ENCODE measurements around the gene SAMD3.
"Not testable (repeated sequence)": the region's sequence is repeated elsewhere in the genome, so short reads cannot be mapped to it uniquely, and the experiment has no call there.

The SAMD3 gene

GRCh38 chr6:130222775-130223174 lies at the start of gene SAMD3:
Gene SAMD3, minus strand, starts transcription at chr6:130222951. Its CDS starts 7,678 bp downstream, at chr6:130215273.
- no peak for DNase-seq (ENCODE audit: low spot score)

GRCh38 chr6:130269969-130270635 lies 47.4 kb upstream of the SAMD3 start:
- DNase-seq (ENCODE audit: low spot score), result no peak

DNA sequence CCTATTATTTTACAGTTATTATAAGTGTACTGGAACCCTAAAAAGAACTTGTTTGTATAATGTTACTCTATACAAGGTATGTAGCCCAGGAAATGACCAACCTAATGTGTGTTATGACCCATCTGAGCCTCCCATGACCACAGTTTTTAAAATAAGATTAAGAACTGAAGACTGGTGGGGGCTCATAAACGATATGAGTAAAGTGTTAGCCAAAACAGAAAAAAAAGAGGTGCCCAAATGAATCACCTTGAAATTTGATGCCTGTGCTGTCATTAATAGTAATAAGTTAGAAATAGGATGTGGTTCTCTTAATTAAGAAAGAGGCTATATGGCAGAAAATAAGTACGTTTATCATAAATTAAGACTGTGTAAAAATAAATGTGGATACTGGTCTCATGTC lies 42.8 kb upstream of the SAMD3 start:
- DNase-seq (ENCODE audit: low spot score), result not testable (repeated sequence)

- no peak for DNase-seq (ENCODE audit: low spot score)
These were observed 39.3 kb upstream of the SAMD3 start for GRCh38 chr6:130262008-130262407.

DNA sequence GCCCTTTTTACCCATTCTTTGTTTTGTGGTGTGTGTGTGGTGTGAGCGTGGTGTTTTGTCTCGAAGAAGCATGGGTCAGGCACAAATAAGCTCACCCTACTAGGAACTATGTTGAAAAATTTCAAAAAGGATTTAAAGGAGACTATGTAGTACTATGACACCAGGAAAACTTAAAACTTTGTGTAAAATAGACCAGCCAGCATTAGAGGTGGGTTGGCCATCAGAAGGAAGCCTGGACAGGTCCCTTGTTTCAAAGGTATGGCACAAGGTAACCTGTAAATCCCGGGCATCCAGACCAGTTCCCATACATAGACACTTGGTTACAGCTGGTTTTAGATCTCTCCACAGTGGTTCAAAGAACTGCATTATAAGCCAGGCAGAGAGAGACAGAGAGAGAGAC lies 38.8 kb upstream of the SAMD3 start:
- not testable (repeated sequence) for DNase-seq (ENCODE audit: low spot score)

DNA sequence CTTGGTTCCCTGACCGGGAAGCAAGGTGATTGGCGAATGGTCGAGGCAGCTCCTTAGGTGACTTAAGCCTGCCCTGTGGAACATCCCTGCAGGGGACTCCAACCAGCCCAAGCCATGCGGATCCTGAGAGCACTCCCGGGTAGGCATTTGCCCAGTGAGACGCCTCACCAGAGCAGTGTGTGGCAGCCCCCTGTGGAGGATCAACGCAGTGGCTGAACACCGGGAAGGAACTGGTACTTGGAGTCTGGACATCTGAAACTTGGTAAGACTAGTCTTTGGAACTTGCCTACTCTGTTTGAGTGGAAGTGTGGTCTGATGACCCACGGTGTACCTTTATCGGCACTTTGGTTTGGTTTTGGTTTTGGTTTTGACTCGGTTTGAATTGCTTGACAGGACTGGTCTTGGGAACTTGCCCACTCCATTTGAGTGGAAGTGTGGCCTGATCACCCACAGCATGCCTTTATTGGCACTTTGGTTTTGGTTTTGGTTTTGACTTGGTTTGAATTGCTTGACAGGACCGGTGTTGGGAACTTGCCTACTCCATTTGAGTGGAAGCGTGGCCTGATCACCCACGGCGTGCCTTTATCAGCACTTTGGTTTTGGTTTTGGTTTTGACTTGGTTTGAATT lies 38.0 kb upstream of the SAMD3 start:
- DNase-seq (ENCODE audit: low spot score), result peak; percentile 26

GRCh38 chr6:130260050-130260462 lies 37.3 kb upstream of the SAMD3 start:
- DNase-seq (ENCODE audit: low spot score), result peak; percentile 49

DNA sequence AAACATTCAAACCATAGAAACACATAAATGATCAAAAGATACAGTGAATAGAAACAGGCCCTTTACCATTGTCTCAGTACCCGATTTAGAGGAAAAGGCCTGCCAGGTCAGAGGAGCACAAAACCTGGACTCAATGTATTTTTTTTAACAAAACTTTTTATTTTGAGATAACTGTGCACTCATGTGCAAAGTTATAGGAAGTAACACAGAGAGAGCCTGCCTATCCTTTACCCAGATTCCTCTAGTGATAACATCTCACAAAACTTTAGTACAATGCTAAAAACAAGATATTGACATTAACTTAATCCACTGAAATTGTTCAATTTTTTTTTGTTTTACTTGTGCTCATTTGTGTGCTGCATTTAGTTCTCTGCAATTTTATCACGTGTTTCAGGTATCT lies 36.8 kb upstream of the SAMD3 start:
- no peak for DNase-seq (ENCODE audit: low spot score)

GRCh38 chr6:130259140-130259539 lies 36.4 kb upstream of the SAMD3 start:
- no peak for DNase-seq (ENCODE audit: low spot score)

GRCh38 chr6:130252527-130253237 lies 29.9 kb upstream of the SAMD3 start:
- DNase-seq (ENCODE audit: low spot score), result no peak

- DNase-seq (ENCODE audit: low spot score), result no peak
These were observed 22.5 kb upstream of the SAMD3 start for GRCh38 chr6:130245267-130245666.

DNA sequence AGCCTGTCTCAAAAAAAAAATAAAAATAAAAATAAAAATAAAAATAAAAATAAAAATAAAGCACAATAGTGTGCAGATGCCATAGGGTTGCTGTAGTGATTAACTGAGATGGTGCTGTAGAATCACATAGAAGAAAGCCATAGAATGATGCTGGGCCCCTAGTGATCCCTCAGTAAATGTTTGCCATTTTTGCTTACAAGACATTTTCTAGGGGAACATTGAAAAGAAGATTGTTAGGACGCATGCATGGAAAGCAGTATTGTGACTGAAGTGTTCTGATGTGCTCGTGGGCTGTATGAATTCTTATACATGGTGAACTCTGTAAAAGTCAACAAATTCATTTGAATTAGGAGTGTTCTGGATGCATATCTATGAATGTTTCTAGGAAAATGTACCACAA lies 22.0 kb upstream of the SAMD3 start:
- no peak for DNase-seq (ENCODE audit: low spot score)

DNA sequence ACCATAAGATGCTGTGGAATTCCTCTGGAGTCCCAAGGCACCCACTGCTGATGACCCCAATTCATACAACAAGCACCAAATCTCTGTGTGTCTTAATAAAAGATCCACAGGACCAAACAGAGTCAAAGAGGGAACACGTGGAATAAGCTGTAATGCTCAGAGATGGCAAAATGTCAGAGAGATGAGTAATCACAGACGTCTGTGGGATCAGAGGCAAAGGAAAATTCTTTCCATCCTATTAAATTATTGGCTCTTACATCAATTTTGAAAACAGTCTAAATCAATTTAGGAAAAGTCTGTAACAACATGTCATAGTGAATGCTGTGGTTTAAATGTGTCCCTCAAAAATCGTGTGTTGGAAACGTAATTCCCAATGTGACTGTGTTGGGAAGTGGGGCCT lies 17.5 kb upstream of the SAMD3 start:
- DNase-seq (ENCODE audit: low spot score), result no peak

- DNase-seq (ENCODE audit: low spot score), result no peak
These were observed 17.0 kb upstream of the SAMD3 start for GRCh38 chr6:130239755-130240154.

DNA sequence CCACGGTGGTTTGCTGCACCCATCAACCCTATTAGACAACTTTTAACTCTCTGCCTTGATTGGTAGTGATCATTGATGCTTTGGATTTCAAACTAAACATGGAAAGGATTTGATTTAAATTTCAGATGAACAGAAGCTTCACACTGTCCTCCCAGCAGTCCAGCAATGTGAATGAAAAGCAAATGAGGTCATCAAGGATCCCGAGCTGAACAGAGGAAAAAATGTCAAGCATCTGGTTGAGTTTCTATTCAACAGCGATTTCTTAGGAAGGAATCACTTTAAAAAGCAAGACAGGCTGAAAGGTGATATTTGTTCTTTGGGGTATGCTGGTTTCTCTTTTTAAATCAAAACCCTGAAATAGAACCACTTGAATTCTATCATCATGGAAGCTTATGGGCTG lies 10.6 kb upstream of the SAMD3 start:
- no peak for DNase-seq (ENCODE audit: low spot score)

GRCh38 chr6:130230531-130230930 lies 7.8 kb upstream of the SAMD3 start:
- DNase-seq (ENCODE audit: low spot score), result not testable (repeated sequence)

DNA sequence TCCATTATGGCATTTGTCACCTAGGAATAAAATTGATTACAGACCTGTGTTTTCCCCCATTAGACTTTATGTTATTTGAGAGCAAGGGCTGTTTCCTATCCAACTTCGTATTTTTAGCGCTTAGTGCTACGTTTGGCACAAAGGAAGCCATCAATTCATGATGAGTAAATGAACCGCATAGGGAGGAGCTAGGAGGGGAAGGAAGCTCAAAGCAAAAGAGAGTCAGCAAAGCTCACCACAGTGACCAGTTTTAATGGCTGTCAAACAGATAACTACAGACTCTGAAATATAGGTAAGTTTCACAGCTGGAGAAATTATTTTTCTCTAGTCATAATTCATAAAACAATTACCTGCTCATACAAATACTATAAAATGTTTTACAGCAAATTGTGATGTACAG lies 6.9 kb upstream of the SAMD3 start:
- no peak for DNase-seq (ENCODE audit: low spot score)

GRCh38 chr6:130223508-130223907 lies 757 bp upstream of the SAMD3 start:
- DNase-seq (ENCODE audit: low spot score), result peak; percentile 76

DNA sequence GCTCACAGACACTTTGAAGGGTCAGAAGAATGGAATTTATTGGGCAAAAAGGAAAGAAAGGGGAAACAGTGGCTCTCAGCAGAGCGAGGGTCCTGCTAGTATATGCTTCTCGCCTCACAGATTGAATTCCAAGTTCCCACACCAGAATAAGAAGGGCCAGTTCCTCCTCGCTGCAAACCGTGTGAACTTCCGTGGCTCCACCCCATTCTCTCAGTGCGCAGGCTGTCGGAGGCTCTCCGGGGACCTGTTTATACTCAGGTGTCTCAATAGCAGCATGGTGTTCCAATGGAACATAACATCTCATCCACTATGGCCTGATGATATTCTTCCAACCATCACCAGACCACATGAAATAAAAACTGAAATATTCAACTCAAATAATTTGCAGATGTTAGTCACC lies 4.6 kb downstream of the SAMD3 start:
- DNase-seq (ENCODE audit: low spot score), result no peak

DNA sequence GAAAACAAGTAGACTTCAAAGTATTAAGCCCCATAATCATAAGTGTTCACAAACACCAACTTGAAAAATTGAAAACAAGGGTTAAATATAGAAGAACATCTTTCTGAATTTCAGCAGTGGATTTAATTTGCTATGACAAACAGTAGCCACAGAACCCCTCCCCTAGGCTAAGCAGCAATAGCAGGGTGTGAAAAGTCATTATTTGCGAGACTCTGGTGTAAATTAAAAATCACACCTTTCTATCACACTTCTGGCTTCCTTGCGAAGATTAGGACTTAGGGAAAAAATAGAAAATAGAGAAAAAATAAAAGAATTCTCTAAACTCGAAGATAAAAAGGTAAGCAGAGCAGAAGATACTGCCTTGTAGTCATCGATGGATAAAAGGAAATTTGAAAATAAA lies 6.1 kb downstream of the SAMD3 start:
- DNase-seq (ENCODE audit: low spot score), result no peak

GRCh38 chr6:130215526-130215925 lies 7.2 kb downstream of the SAMD3 start:
- peak; percentile 63 for DNase-seq (ENCODE audit: low spot score)

GRCh38 chr6:130212215-130212874 lies 10.4 kb downstream of the SAMD3 start:
- no peak for DNase-seq (ENCODE audit: low spot score)

GRCh38 chr6:130211691-130212090 lies 11.1 kb downstream of the SAMD3 start:
- DNase-seq (ENCODE audit: low spot score), result peak; percentile 41

Data from activated CD4-positive, alpha-beta T cell treated with anti-CD3 and anti-CD28 coated beads, Interleukin-2, Interleukin-4, amounts not matched to agents 100 ng/mL and 50 ng/mL, durations not matched to agents 16 hours and 8 hours (primary cell).